K562 (cell line): ENCODE results near the gene DHX40.

Experiments
- CXXC5 ChIP-seq: fragments of 250-450 bp; sonication (Bioruptor Pico); IDR thresholded peaks from 2 replicates; pipeline ENCODE4 v1.8.0; 2022; ENCODE audit warnings: inconsistent platforms, mild to moderate bottlenecking, moderate library complexity
- ELF2 ChIP-seq: fragments of 250-450 bp; sonication (Bioruptor Pico); IDR thresholded peaks from 2 replicates; pipeline ENCODE4 v1.5.0; 2021; ENCODE audit warnings: mild to moderate bottlenecking
- GATA2 ChIP-seq: sonication (generic); formaldehyde crosslinking; IDR thresholded peaks from 2 replicates; pipeline ENCODE4 v1.4.0; 2020; ENCODE audit warnings: mild to moderate bottlenecking, missing genetic modification reagents
- NFRKB ChIP-seq: fragments of 450-650 bp; IDR thresholded peaks from 2 replicates; pipeline ENCODE4 v1.6.1; 2016; ENCODE audit warnings: low read depth
- NR2C2 ChIP-seq, 2 experiments: fragments of 200-800 bp in 1 of 2; sonication (Bioruptor generic) in 1 of 2; sonication (generic) in 1 of 2; formaldehyde crosslinking in 1 of 2; IDR thresholded peaks; 2 replicates each; pipeline versions ENCODE4 v1.6.1 to v1.8.0; 2016 to 2022; ENCODE audit warnings: mild to moderate bottlenecking in 1 of 2, missing compliant biosample characterization in 1 of 2, missing genetic modification characterization in 1 of 2, missing genetic modification reagents in 1 of 2
- POLR2A ChIP-seq: fragments of 450-650 bp; conservative IDR thresholded peaks from 2 replicates; pipeline ENCODE4 v1.6.1; 2016
- SIN3B ChIP-seq: fragments of 450-650 bp; IDR thresholded peaks from 2 replicates; pipeline ENCODE4 v1.6.1; 2017; ENCODE audit warnings: low read depth, mild to moderate bottlenecking, moderate library complexity
- TF ChIP-seq, protein P1 (sequence below): sonication (generic); formaldehyde crosslinking; IDR thresholded peaks from 2 replicates; pipeline ENCODE4 v1.8.1; 2023; ENCODE audit warnings: mild to moderate bottlenecking, missing genetic modification reagents, moderate library complexity
- TF ChIP-seq, protein P2 (sequence below), 3 experiments: IDR thresholded peaks in 2 of 3; conservative IDR thresholded peaks in 1 of 3; 2 replicates each; pipeline ENCODE4 v1.5.1; 2011 to 2012; ENCODE audit warnings: low read length in 3 of 3, mild to moderate bottlenecking in 3 of 3, control low read depth in 2 of 3, improper control_type of control experiment in 1 of 3, inconsistent platforms in 1 of 3, low read depth in 1 of 3, mixed read lengths in 1 of 3, moderate library complexity in 1 of 3; ENCODE audit not compliant: insufficient read depth in 2 of 3

DNA sequence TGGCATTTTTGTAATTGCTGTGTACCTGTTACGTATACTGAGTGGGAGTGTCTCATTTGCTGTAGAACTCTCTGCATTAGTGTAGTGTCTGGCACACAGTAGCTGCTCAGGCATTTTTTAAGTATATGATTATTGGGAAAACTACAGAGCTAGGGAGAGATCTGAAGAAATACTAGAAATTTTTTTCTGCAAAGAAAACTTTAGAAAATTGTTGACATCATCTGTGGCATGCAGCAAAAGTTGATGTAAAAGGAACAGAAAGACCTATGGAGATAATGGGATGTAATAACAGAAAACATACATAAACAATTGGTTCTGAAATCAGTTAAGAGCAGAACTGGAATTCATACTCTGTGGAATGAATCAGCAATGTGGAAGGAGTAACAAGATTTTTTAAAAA is 65.9 kb downstream of the DHX40 start:
- no peak for TF ChIP-seq ELF2 (CRISPR knock-in tag)
- TF ChIP-seq, protein P1, sequence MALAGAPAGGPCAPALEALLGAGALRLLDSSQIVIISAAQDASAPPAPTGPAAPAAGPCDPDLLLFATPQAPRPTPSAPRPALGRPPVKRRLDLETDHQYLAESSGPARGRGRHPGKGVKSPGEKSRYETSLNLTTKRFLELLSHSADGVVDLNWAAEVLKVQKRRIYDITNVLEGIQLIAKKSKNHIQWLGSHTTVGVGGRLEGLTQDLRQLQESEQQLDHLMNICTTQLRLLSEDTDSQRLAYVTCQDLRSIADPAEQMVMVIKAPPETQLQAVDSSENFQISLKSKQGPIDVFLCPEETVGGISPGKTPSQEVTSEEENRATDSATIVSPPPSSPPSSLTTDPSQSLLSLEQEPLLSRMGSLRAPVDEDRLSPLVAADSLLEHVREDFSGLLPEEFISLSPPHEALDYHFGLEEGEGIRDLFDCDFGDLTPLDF (CRISPR knock-in tag): no peak
- no peak for TF ChIP-seq NFRKB
- no peak for TF ChIP-seq NR2C2 (CRISPR knock-in tag; IDR thresholded peaks at IDR 0.05)
- TF ChIP-seq NR2C2 (tag; IDR thresholded peaks at IDR 0.05): no peak
- TF ChIP-seq, protein P2, sequence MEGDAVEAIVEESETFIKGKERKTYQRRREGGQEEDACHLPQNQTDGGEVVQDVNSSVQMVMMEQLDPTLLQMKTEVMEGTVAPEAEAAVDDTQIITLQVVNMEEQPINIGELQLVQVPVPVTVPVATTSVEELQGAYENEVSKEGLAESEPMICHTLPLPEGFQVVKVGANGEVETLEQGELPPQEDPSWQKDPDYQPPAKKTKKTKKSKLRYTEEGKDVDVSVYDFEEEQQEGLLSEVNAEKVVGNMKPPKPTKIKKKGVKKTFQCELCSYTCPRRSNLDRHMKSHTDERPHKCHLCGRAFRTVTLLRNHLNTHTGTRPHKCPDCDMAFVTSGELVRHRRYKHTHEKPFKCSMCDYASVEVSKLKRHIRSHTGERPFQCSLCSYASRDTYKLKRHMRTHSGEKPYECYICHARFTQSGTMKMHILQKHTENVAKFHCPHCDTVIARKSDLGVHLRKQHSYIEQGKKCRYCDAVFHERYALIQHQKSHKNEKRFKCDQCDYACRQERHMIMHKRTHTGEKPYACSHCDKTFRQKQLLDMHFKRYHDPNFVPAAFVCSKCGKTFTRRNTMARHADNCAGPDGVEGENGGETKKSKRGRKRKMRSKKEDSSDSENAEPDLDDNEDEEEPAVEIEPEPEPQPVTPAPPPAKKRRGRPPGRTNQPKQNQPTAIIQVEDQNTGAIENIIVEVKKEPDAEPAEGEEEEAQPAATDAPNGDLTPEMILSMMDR (IDR thresholded peaks at IDR 0.05 in 2 of 3, conservative IDR thresholded peaks at IDR 0.05 in 1 of 3; ENCODE audit: insufficient read depth in 2 of 3, low read depth in 1 of 3, low read length in 3 of 3): no peak
- TF ChIP-seq GATA2 (CRISPR knock-in tag): no peak
- TF ChIP-seq SIN3B: no peak
- no peak for TF ChIP-seq CXXC5 (CRISPR knock-in tag)
- TF ChIP-seq POLR2A: no peak
